Retinal pigment epithelial cell (primary cell): Measurements from ENCODE around the gene LEMD2.

ENCODE experiments used
- DNase-seq: peaks from one replicate; pipeline ENCODE4 v3.0.0-alpha.2; 2010; ENCODE audit warnings: low read depth
- H3K4me3 ChIP-seq: 2 replicates; pipeline ENCODE4 v1.5.1; 2011; ENCODE audit warnings: mild to moderate bottlenecking, low read length, control low read depth, moderate library complexity
- CTCF ChIP-seq: conservative IDR thresholded peaks from 2 replicates; pipeline ENCODE4 v1.5.1; 2011; ENCODE audit warnings: low read depth, low read length, control low read depth, inconsistent platforms

LEMD2 gene

GRCh38 chr6:33755070-33755869 lies 33.7 kb downstream of the LEMD2 start:
- H3K4me3 ChIP-seq: no peak overlapping the region
- TF ChIP-seq CTCF: no peak

GRCh38 chr6:33754222-33754621 lies 34.7 kb downstream of the LEMD2 start:
- DNase-seq: no peak
- no peak for TF ChIP-seq CTCF
- no peak overlapping the region for H3K4me3 ChIP-seq

More at GRCh38 chr6:33755070-33755869, 33.7 kb downstream of the LEMD2 start:
- no peak for DNase-seq

GRCh38 chr6:33752646-33753015 lies 36.3 kb downstream of the LEMD2 start:
- no peak for DNase-seq
- no peak for TF ChIP-seq CTCF
- no peak overlapping the region for H3K4me3 ChIP-seq

GRCh38 chr6:33751771-33752645 lies 36.9 kb downstream of the LEMD2 start:
- H3K4me3 ChIP-seq: no peak overlapping the region
- TF ChIP-seq CTCF: no peak
- no peak for DNase-seq

- TF ChIP-seq CTCF: no peak
- DNase-seq: no peak
- no peak overlapping the region for H3K4me3 ChIP-seq
Measured at GRCh38 chr6:33750244-33750991, 38.5 kb downstream of the LEMD2 start.

- no peak for TF ChIP-seq CTCF
- no peak for DNase-seq
- H3K4me3 ChIP-seq: no peak overlapping the region
Measured at GRCh38 chr6:33749401-33749800, 39.5 kb downstream of the LEMD2 start.
